Endodermal cell (in vitro differentiated cells): ENCODE data around the gene VAMP5. TPM values are rescaled to one million over a fixed set of nuclear protein-coding genes. Genes with fewer than 3 reads are reported as not detected.

Experiments
- DNase-seq: peaks from one replicate; pipeline ENCODE4 v3.0.0-alpha.2; 2017
- H3K27ac ChIP-seq: 2 replicates; pipeline ENCODE4 v1.5.1; 2013; ENCODE audit warnings: mild to moderate bottlenecking, low read depth, low read length, moderate library complexity
- H3K27me3 ChIP-seq: 2 replicates; pipeline ENCODE4 v1.6.1; 2013; ENCODE audit warnings: mild to moderate bottlenecking, low read length, moderate library complexity; ENCODE audit not compliant: insufficient read depth, control insufficient read depth, poor library complexity, severe bottlenecking
- H3K36me3 ChIP-seq: 2 replicates; pipeline ENCODE4 v1.7.0; 2013; ENCODE audit warnings: mild to moderate bottlenecking, low read length, moderate library complexity; ENCODE audit not compliant: control insufficient read depth, insufficient read depth
- H3K4me1 ChIP-seq: one replicate; pipeline ENCODE4 v1.7.0; 2013; ENCODE audit warnings: low read length; ENCODE audit not compliant: control insufficient read depth, insufficient read depth
- H3K4me3 ChIP-seq: 2 replicates; pipeline ENCODE4 v1.5.1; 2013; ENCODE audit warnings: mild to moderate bottlenecking, low read length, moderate library complexity
- H3K9ac ChIP-seq: 2 replicates; pipeline ENCODE4 v1.6.1; 2013; ENCODE audit warnings: mild to moderate bottlenecking, low read length, moderate library complexity; ENCODE audit not compliant: poor library complexity, severe bottlenecking; ENCODE audit errors: extremely low read depth
- H3K9me3 ChIP-seq: 2 replicates; pipeline ENCODE4 v1.6.1; 2013; ENCODE audit warnings: mild to moderate bottlenecking, low read length, moderate library complexity; ENCODE audit not compliant: control insufficient read depth
- H3K27ac Mint-ChIP-seq: 2 replicates; pipeline ENCODE4 v1.8.0; 2020; ENCODE audit warnings: mixed read lengths
- H3K27me3 Mint-ChIP-seq: 2 replicates; pipeline ENCODE4 v1.8.0; 2021; ENCODE audit warnings: mild to moderate bottlenecking, mixed read lengths; ENCODE audit not compliant: insufficient read depth
- H3K36me3 Mint-ChIP-seq: 2 replicates; pipeline ENCODE4 v1.8.0; 2020; ENCODE audit warnings: low read depth, mixed read lengths
- H3K4me1 Mint-ChIP-seq: 2 replicates; pipeline ENCODE4 v1.8.0; 2020; ENCODE audit warnings: mixed read lengths
- H3K4me3 Mint-ChIP-seq: 2 replicates; pipeline ENCODE4 v1.8.0; 2020; ENCODE audit warnings: mild to moderate bottlenecking, moderate library complexity, mixed read lengths
- H3K9me3 Mint-ChIP-seq: 2 replicates; pipeline ENCODE4 v1.8.0; 2020; ENCODE audit warnings: mild to moderate bottlenecking, mixed read lengths
- WGBS, 2 experiments: methylation state at CpG; one replicate each; pipeline versions ENCODE4 v1.1.5 to v1.1.7; 2013; ENCODE audit warnings: missing lambda C conversion rate in 2 of 2, mixed read lengths in 1 of 2; ENCODE audit not compliant: insufficient coverage in 1 of 2, insufficient read length in 1 of 2; 5-methylcytosine and 5-hydroxymethylcytosine counted together
- total RNA-seq, 2 donors: library from RNA; stranded (reverse); fragmentation: NEBNext Ultra II Directional in 1 of 2; extraction: Animal tissue kit (Norgen Biotek cat#: 25700) in 1 of 2; gene quantifications; 2 replicates in 1 of 2; 3 replicates in 1 of 2; pipeline ENCODE4 v1.2.1, GENCODE V29; 2021
- TF ChIP-seq, protein P1 (sequence below): fragments of 200-600 bp; sonication (generic); conservative IDR thresholded peaks from 2 replicates; pipeline ENCODE4 v1.5.0; 2021; ENCODE audit warnings: antibody characterized with exemption, mild to moderate bottlenecking

VAMP5 gene
- total RNA-seq, 2 donors from 2014 or later: 6.3 to 13.9 TPM

DNA sequence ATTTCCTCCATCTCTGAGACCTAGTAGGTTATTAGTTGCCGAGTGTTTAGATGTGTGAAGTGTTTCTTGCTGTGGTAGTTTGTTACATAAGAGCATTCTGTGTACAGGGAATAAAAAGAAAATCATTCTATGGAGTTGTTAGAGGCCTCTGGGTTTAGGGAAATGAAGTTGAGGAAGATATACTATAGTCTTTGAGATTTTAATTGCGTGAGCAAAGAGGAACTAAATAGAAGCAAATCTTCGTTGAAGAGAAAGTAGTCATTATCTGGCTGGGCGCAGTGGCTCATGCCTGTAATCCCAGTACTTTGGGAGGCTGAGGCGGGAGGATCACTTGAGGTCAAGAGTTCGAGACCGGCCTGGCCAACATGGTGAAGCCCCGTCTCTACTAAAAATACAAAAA lies 50.8 kb downstream of the VAMP5 start:
- H3K4me1 Mint-ChIP-seq: no peaks in the 10 kb centered on the region
- no peak overlapping the region for H3K4me3 ChIP-seq
- no peak overlapping the region for H3K27ac ChIP-seq
- DNase-seq: no peak
- no peak overlapping the region for H3K4me3 Mint-ChIP-seq
- no peaks in the 10 kb centered on the region for H3K9me3 Mint-ChIP-seq
- H3K36me3 ChIP-seq: peaks cover 80% of the 10 kb centered on the region
- no peaks in the 10 kb centered on the region for H3K9me3 ChIP-seq
- H3K9ac ChIP-seq: no peak overlapping the region
- WGBS, 2 experiments: 94 to 100% methylated on average over 4 to 8 of the region's 8 CpGs
- H3K36me3 Mint-ChIP-seq: peaks cover 81% of the 10 kb centered on the region
- TF ChIP-seq, protein P1, sequence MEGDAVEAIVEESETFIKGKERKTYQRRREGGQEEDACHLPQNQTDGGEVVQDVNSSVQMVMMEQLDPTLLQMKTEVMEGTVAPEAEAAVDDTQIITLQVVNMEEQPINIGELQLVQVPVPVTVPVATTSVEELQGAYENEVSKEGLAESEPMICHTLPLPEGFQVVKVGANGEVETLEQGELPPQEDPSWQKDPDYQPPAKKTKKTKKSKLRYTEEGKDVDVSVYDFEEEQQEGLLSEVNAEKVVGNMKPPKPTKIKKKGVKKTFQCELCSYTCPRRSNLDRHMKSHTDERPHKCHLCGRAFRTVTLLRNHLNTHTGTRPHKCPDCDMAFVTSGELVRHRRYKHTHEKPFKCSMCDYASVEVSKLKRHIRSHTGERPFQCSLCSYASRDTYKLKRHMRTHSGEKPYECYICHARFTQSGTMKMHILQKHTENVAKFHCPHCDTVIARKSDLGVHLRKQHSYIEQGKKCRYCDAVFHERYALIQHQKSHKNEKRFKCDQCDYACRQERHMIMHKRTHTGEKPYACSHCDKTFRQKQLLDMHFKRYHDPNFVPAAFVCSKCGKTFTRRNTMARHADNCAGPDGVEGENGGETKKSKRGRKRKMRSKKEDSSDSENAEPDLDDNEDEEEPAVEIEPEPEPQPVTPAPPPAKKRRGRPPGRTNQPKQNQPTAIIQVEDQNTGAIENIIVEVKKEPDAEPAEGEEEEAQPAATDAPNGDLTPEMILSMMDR: no peak
- H3K27ac Mint-ChIP-seq: no peak overlapping the region
- no peaks in the 10 kb centered on the region for H3K27me3 ChIP-seq
- no peaks in the 10 kb centered on the region for H3K27me3 Mint-ChIP-seq
- H3K4me1 ChIP-seq: no peaks in the 10 kb centered on the region

DNA sequence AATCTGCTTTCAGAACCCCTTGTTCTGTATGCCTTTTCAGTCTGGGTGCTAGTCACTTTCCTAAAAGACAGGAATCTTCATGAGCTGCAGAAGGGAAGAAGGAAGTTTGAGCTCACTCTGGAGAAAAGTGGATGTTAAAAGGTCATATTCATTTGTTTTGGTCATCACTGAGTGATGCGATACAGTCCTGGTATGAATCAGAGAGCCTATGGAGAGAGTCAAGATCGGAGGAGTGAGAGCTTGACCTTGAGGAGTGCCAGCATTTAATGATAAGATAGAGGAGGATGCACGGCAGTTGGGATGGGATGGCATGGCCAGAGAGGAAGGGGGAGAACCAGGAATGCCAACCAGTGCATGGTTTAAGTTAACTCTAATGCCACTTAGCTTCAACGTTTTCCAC lies 51.4 kb downstream of the VAMP5 start:
- H3K36me3 ChIP-seq: peaks cover 78% of the 10 kb centered on the region
- no peaks in the 10 kb centered on the region for H3K27me3 Mint-ChIP-seq
- no peaks in the 10 kb centered on the region for H3K27me3 ChIP-seq
- WGBS, 2 experiments: 93 to 94% methylated on average over 3 to 4 of the region's 4 CpGs
- H3K9me3 ChIP-seq: no peaks in the 10 kb centered on the region
- DNase-seq: no peak
- no peak overlapping the region for H3K27ac ChIP-seq
- H3K4me3 Mint-ChIP-seq: no peak overlapping the region
- no peak overlapping the region for H3K27ac Mint-ChIP-seq
- no peak overlapping the region for H3K9ac ChIP-seq
- no peaks in the 10 kb centered on the region for H3K9me3 Mint-ChIP-seq
- TF ChIP-seq, protein P1: no peak
- H3K4me1 Mint-ChIP-seq: no peaks in the 10 kb centered on the region
- H3K4me1 ChIP-seq: no peaks in the 10 kb centered on the region
- peaks cover 78% of the 10 kb centered on the region for H3K36me3 Mint-ChIP-seq
- H3K4me3 ChIP-seq: no peak overlapping the region

DNA sequence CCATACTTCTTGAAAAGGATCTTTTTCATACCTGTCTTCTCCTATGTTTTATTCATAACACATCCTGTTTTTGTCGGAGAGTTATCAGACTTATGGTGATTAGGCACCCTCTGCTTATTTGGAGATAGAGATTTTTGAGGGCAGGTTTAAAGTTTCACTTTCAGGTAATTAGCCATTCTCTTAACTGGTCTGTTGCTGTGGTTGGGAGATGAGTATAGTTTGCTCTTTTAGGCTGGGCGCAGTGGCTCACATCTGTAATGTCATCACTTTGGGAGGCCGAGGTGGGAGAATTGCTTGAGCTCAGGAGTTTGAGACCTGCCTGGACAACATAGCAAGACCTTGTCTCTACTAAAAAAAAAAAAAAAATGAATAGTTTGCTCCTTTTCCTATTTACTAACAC lies 58.5 kb downstream of the VAMP5 start:
- TF ChIP-seq, protein P1: no peak
- peaks cover 80% of the 10 kb centered on the region for H3K36me3 Mint-ChIP-seq

More for the DNA sequence above, 58.5 kb downstream of the VAMP5 start:
- Histone ChIP-seq H3K4me3 (no peak overlapping the region), H3K9ac (no peak overlapping the region), H3K4me1 (no peaks in the 10 kb centered on the region), H3K9me3 (no peaks in the 10 kb centered on the region), H3K36me3 (peaks cover 94% of the 10 kb centered on the region), H3K27me3 (no peaks in the 10 kb centered on the region), H3K27ac (no peak overlapping the region)
- no peak overlapping the region for H3K27ac Mint-ChIP-seq
- no peak overlapping the region for H3K4me3 Mint-ChIP-seq
- no peak for DNase-seq
- no peaks in the 10 kb centered on the region for H3K27me3 Mint-ChIP-seq
- peaks cover under 1% of the 10 kb centered on the region for H3K4me1 Mint-ChIP-seq
- 100% methylated on average over 2 to 3 of the region's 3 CpGs for WGBS, 2 experiments
- H3K9me3 Mint-ChIP-seq: no peaks in the 10 kb centered on the region

Other genes starting within 250 kb of the VAMP5 start
- gene RETSAT, start 229.9 kb upstream of the VAMP5 start, total RNA-seq: 10 to 100 TPM; 12.7 to 19.7 TPM
- 10 to 100 TPM; 12.4 to 18.9 TPM for gene ELMOD3, start 229.7 kb upstream of the VAMP5 start, total RNA-seq
- 100 to 1,000 TPM; 104 to 119 TPM for gene CAPG, start 174.1 kb upstream of the VAMP5 start, total RNA-seq
- 1 to 10 TPM in 1 of 2 donors, under 1 TPM in 1; 0.68 to 1.1 TPM for gene SH2D6, start 165.7 kb upstream of the VAMP5 start, total RNA-seq
- 100 to 1,000 TPM; 171 to 267 TPM for gene MAT2A, start 45.3 kb upstream of the VAMP5 start, total RNA-seq
- gene GGCX, start 22.9 kb upstream of the VAMP5 start, total RNA-seq: 10 to 100 TPM; 74.5 to 89.5 TPM
- gene VAMP8, start 6.8 kb upstream of the VAMP5 start, total RNA-seq: 100 to 1,000 TPM in 1 of 2 donors, 10 to 100 TPM in 1; 80.4 to 146 TPM
- gene RNF181, start 11.3 kb downstream of the VAMP5 start, total RNA-seq: 100 to 1,000 TPM; 113 to 118 TPM
- gene TMEM150A, start 18.3 kb downstream of the VAMP5 start, total RNA-seq: 10 to 100 TPM; 23.8 to 32.2 TPM
- 10 to 100 TPM; 63.2 to 66.5 TPM for gene C2orf68, start 27.6 kb downstream of the VAMP5 start, total RNA-seq
- 100 to 1,000 TPM in 1 of 2 donors, 10 to 100 TPM in 1; 75.7 to 102 TPM for gene USP39, start 31.8 kb downstream of the VAMP5 start, total RNA-seq
- gene SFTPB, start 83.8 kb downstream of the VAMP5 start, total RNA-seq: not detected
- gene GNLY, start 109.9 kb downstream of the VAMP5 start, total RNA-seq: not detected
- 1 to 10 TPM; 1.3 to 1.6 TPM for gene ATOH8, start 169.6 kb downstream of the VAMP5 start, total RNA-seq